H9 (cell line): ENCODE data around the gene MRPL36. TPM values are rescaled to one million over a fixed set of nuclear protein-coding genes. Genes with fewer than 3 reads are reported as not detected.

ENCODE experiments used
- DNase-seq: peaks from one replicate; pipeline ENCODE4 v3.0.0-alpha.2; 2017
- H2AFZ ChIP-seq: one replicate; pipeline ENCODE4 v1.6.1; 2013; ENCODE audit warnings: mild to moderate bottlenecking, low read length, control low read depth, moderate library complexity
- H2AK5ac ChIP-seq: 2 replicates; pipeline ENCODE4 v1.6.1; 2013; ENCODE audit warnings: low read length, control low read depth, mixed read lengths; ENCODE audit not compliant: insufficient read length
- H2BK120ac ChIP-seq: one replicate; pipeline ENCODE4 v1.6.1; 2013; ENCODE audit warnings: low read depth, mild to moderate bottlenecking, low read length, control low read depth, inconsistent platforms; ENCODE audit not compliant: poor library complexity, severe bottlenecking
- H2BK12ac ChIP-seq: 2 replicates; pipeline ENCODE4 v1.6.1; 2013; ENCODE audit warnings: low read length, control low read depth, mixed read lengths, low read depth; ENCODE audit not compliant: insufficient read length
- H2BK15ac ChIP-seq: 2 replicates; pipeline ENCODE4 v1.6.1; 2013; ENCODE audit warnings: low read depth, low read length, control low read depth
- H2BK20ac ChIP-seq: one replicate; pipeline ENCODE4 v1.6.1; 2013; ENCODE audit warnings: low read depth, mild to moderate bottlenecking, low read length, control low read depth, inconsistent platforms; ENCODE audit not compliant: poor library complexity, severe bottlenecking
- H2BK5ac ChIP-seq: 2 replicates; pipeline ENCODE4 v1.6.1; 2013; ENCODE audit warnings: low read length, control low read depth, mixed read lengths; ENCODE audit not compliant: insufficient read length
- H3K14ac ChIP-seq: 2 replicates; pipeline ENCODE4 v1.6.1; 2013; ENCODE audit warnings: low read length, control low read depth; ENCODE audit not compliant: insufficient read depth
- H3K18ac ChIP-seq: 2 replicates; pipeline ENCODE4 v1.6.1; 2013; ENCODE audit warnings: low read depth, mild to moderate bottlenecking, mixed read lengths, low read length, control low read depth; ENCODE audit not compliant: insufficient read length
- H3K23ac ChIP-seq: 2 replicates; pipeline ENCODE4 v1.6.1; 2013; ENCODE audit warnings: low read length, control low read depth, mixed read lengths, low read depth; ENCODE audit not compliant: insufficient read length
- H3K23me2 ChIP-seq: 2 replicates; pipeline ENCODE4 v1.6.1; 2013; ENCODE audit warnings: low read depth, mild to moderate bottlenecking, mixed read lengths, low read length, control low read depth; ENCODE audit not compliant: insufficient read length, poor library complexity, severe bottlenecking
- H3K27ac ChIP-seq: 2 replicates; pipeline ENCODE4 v1.5.1; 2013; ENCODE audit warnings: low read length, control low read depth, mixed read lengths, low read depth; ENCODE audit not compliant: insufficient read length
- H3K27me3 ChIP-seq: 2 replicates; pipeline ENCODE4 v1.6.1; 2013; ENCODE audit warnings: low read length, control low read depth, inconsistent platforms; ENCODE audit not compliant: insufficient read depth
- H3K4ac ChIP-seq: 2 replicates; pipeline ENCODE4 v1.6.1; 2013; ENCODE audit warnings: low read depth, mild to moderate bottlenecking, control low read depth, inconsistent platforms, low read length, moderate library complexity
- H3K4me1 ChIP-seq: 2 replicates; pipeline ENCODE4 v1.6.1; 2013; ENCODE audit warnings: low read length, control low read depth, inconsistent platforms; ENCODE audit not compliant: insufficient read depth
- H3K4me2 ChIP-seq: 2 replicates; pipeline ENCODE4 v1.6.1; 2013; ENCODE audit warnings: low read length, control low read depth, mixed read lengths; ENCODE audit not compliant: insufficient read length, insufficient read depth
- H3K56ac ChIP-seq: 2 replicates; pipeline ENCODE4 v1.6.1; 2013; ENCODE audit warnings: low read depth, mild to moderate bottlenecking, mixed read lengths, low read length, control low read depth; ENCODE audit not compliant: insufficient read length
- H3K79me1 ChIP-seq: 2 replicates; pipeline ENCODE4 v1.6.1; 2013; ENCODE audit warnings: low read depth, mild to moderate bottlenecking, moderate library complexity, low read length, control low read depth, inconsistent platforms; ENCODE audit not compliant: insufficient read depth, poor library complexity, severe bottlenecking
- H3K79me2 ChIP-seq: 2 replicates; pipeline ENCODE4 v1.6.1; 2013; ENCODE audit warnings: low read length, control low read depth, inconsistent platforms; ENCODE audit not compliant: insufficient read depth
- H3K9ac ChIP-seq: 2 replicates; pipeline ENCODE4 v1.6.1; 2013; ENCODE audit warnings: low read length, control low read depth, mixed read lengths; ENCODE audit not compliant: insufficient read length; ENCODE audit errors: extremely low read depth
- H3K9me3 ChIP-seq: one replicate; pipeline ENCODE4 v1.6.1; 2013; ENCODE audit warnings: low read depth, low read length, inconsistent platforms; ENCODE audit not compliant: control insufficient read depth
- H3T11ph ChIP-seq: one replicate; pipeline ENCODE4 v1.6.1; 2013; ENCODE audit warnings: mild to moderate bottlenecking, low read length, control low read depth, inconsistent platforms
- H4K20me1 ChIP-seq: one replicate; pipeline ENCODE4 v1.6.1; 2013; ENCODE audit not compliant: control insufficient read depth, insufficient read length, insufficient read depth
- H4K5ac ChIP-seq: 2 replicates; pipeline ENCODE4 v1.6.1; 2013; ENCODE audit warnings: low read depth, mild to moderate bottlenecking, mixed read lengths, low read length, control low read depth; ENCODE audit not compliant: insufficient read length
- H4K8ac ChIP-seq: replicated peaks from 2 replicates; pipeline ENCODE4 v1.6.1; 2013; ENCODE audit warnings: low read length, control low read depth, mixed read lengths, low read depth; ENCODE audit not compliant: insufficient read length
- H4K91ac ChIP-seq: 2 replicates; pipeline ENCODE4 v1.6.1; 2013; ENCODE audit warnings: low read depth, mild to moderate bottlenecking, moderate library complexity, mixed read lengths, low read length, control low read depth; ENCODE audit not compliant: insufficient read length
- H3K27ac Mint-ChIP-seq, 3 experiments: 2 replicates in 2 of 3; 3 replicates in 1 of 3; pipeline ENCODE4 v1.8.0; 2020 to 2021; ENCODE audit warnings: mixed read lengths in 3 of 3, mild to moderate bottlenecking in 1 of 3, moderate library complexity in 1 of 3
- H3K27me3 Mint-ChIP-seq: 2 replicates; pipeline ENCODE4 v1.8.0; 2021; ENCODE audit warnings: low read depth, mild to moderate bottlenecking, moderate library complexity, mixed read lengths
- H3K36me3 Mint-ChIP-seq, 3 experiments: 2 replicates in 2 of 3; 3 replicates in 1 of 3; pipeline ENCODE4 v1.8.0; 2020 to 2021; ENCODE audit warnings: low read depth in 3 of 3, mixed read lengths in 3 of 3; ENCODE audit not compliant: insufficient read depth in 1 of 3
- H3K4me1 Mint-ChIP-seq, 2 experiments: 2 replicates each; pipeline ENCODE4 v1.8.0; 2020; ENCODE audit warnings: mixed read lengths in 2 of 2
- H3K4me3 Mint-ChIP-seq, 2 experiments: 2 replicates in 1 of 2; 3 replicates in 1 of 2; pipeline ENCODE4 v1.8.0; 2020 to 2021; ENCODE audit warnings: mild to moderate bottlenecking in 2 of 2, mixed read lengths in 2 of 2, moderate library complexity in 1 of 2
- H3K9me3 Mint-ChIP-seq, 2 experiments: 2 replicates in 1 of 2; 3 replicates in 1 of 2; pipeline ENCODE4 v1.8.0; 2020; ENCODE audit warnings: mild to moderate bottlenecking in 2 of 2, mixed read lengths in 2 of 2, moderate library complexity in 1 of 2
- CTCF ChIP-seq: fragments of 200-600 bp; sonication (generic); conservative IDR thresholded peaks from 3 replicates; pipeline ENCODE4 v1.8.0; 2021; ENCODE audit warnings: antibody characterized with exemption, mild to moderate bottlenecking
- WGBS: extraction: QIAGEN DNeasy Blood & Tissue Kit; methylation state at CpG from one replicate; pipeline ENCODE4 v1.1.7; 2013; ENCODE audit warnings: missing lambda C conversion rate, low lambda C conversion rate, mixed read lengths; ENCODE audit not compliant: insufficient read length; ENCODE audit errors: extremely low coverage; 5-methylcytosine and 5-hydroxymethylcytosine counted together
- total RNA-seq: library from RNA; stranded (reverse); gene quantifications from 2 replicates; pipeline ENCODE4 v1.2.1, GENCODE V29; 2021

MRPL36 gene
- total RNA-seq, 1 experiment from 2014 or later: 67.3 TPM

- Histone ChIP-seq H4K20me1 (no peaks in the 10 kb centered on the region), H2BK12ac (no peak overlapping the region), H2BK120ac (no peak overlapping the region), H3K4me1 (no peaks in the 10 kb centered on the region), H3K56ac (no peak overlapping the region), H2BK5ac (no peak overlapping the region), H3K23me2 (no peaks in the 10 kb centered on the region), H3K4ac (no peak overlapping the region), H3K9ac (no peak overlapping the region), H3K23ac (no peak overlapping the region), H2BK15ac (no peak overlapping the region), H2AFZ (no peak overlapping the region), H3K18ac (no peak overlapping the region), H3K14ac (no peak overlapping the region), H3K79me2 (peaks cover 13% of the 10 kb centered on the region; the same call in 1 of the 2 replicates), H4K8ac (no peak overlapping the region), H3K9me3 (no peaks in the 10 kb centered on the region), H4K91ac (no peak overlapping the region), H3K4me2 (no peak overlapping the region), H3T11ph (no peak overlapping the region), H3K27ac (no peak overlapping the region), H2AK5ac (no peak overlapping the region), H3K27me3 (no peaks in the 10 kb centered on the region), H3K79me1 (peaks cover 7% of the 10 kb centered on the region), H4K5ac (no peak overlapping the region), H2BK20ac (no peak overlapping the region)
- H3K36me3 Mint-ChIP-seq: peaks cover 64 to 91% (median 90%) of the 10 kb centered on the region in 3 experiments
- no peaks in the 10 kb centered on the region; a peak in 1 of 5 replicates for H3K9me3 Mint-ChIP-seq
- no peak for TF ChIP-seq CTCF
- peak overlapping the region in 2 of 3 experiments; percentile 39 to 72; a peak in 3 of 7 replicates for H3K27ac Mint-ChIP-seq
- WGBS: no CpG with 5 or more reads among the region's 20 CpGs
- DNase-seq: no peak
- no peak overlapping the region for H3K4me3 Mint-ChIP-seq
- peaks cover 4 to 7% of the 10 kb centered on the region in 2 experiments; a peak in 3 of 4 replicates for H3K4me1 Mint-ChIP-seq
- H3K27me3 Mint-ChIP-seq: no peaks in the 10 kb centered on the region
These were observed 8.0 kb upstream of the MRPL36 start for GRCh38 chr5:1807451-1808185.
